GM18873 (cell line): ENCODE results near the gene SLC25A21.
"Not testable (repeated sequence)": the region's sequence is repeated elsewhere in the genome, so short reads cannot be mapped to it uniquely, and the experiment has no call there.

Experiments used
- ATAC-seq: cut with Tn5 transposase; IDR thresholded peaks from one replicate; pipeline ENCODE4 v1.9.1; 2021; ENCODE audit warnings: mild to moderate bottlenecking, moderate library complexity, moderate number of reproducible peaks; ENCODE audit not compliant: unreplicated experiment, low FRiP score

SLC25A21 gene

DNA sequence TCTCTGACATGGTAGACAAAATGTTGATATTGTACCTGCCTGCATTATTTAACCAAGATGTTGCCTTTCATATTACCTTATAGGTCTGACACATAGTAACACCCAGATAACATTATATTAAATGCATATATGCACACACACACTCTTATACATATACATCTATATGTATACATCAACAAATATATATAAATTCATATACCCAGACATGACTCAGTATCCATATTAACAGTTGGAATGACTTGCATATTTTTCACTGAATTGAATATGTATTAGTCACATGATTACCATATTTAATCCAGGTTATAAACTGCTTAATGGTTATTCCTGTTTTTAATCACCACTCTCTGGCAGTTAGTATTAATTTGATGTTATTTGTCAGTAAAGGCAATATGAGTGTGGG lies 425.5 kb downstream of the SLC25A21 start:
- ATAC-seq, result no peak

GRCh38 chr14:36741858-36742257 lies 430.5 kb downstream of the SLC25A21 start:
- no peak for ATAC-seq

DNA sequence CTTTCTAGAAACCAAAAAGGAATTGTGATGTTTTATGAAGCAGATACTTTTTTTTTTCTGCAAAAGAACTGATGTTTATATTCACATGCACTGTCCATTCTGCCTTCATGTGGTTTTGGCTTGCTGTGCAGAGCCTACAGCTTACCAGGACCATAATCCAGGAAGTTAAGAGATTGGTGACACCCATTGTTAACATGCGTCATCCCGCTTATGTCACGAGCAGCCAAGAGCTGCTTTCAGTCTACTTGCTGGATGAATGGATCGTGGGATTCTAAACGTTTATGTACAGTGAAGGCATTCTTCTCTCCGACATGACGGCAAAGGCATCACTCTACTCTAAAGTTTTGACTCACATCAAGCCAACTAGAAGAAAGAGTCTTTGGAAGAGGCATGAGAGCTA lies 434.1 kb downstream of the SLC25A21 start:
- ATAC-seq, result no peak

DNA sequence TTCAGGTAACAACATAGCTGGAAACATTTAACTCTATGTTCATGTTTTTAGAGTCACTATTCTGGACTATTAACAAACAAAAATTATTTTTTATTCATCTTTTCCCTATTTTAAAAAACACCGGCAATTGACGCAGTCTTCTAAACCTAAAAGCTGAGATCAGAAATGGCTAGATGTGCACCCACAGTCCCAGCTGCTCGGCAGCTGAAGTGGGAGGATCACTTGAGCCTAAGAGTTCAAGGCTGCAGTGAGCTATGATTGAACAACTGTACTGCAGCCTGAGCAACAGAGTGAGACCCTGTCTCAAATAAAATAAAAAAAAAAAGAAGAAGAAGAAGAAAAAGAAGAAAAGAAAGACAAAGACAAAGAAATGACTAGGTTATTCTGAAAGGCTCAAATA lies 446.3 kb downstream of the SLC25A21 start:
- ATAC-seq, result no peak

GRCh38 chr14:36724162-36724561 lies 448.2 kb downstream of the SLC25A21 start:
- ATAC-seq, result no peak

DNA sequence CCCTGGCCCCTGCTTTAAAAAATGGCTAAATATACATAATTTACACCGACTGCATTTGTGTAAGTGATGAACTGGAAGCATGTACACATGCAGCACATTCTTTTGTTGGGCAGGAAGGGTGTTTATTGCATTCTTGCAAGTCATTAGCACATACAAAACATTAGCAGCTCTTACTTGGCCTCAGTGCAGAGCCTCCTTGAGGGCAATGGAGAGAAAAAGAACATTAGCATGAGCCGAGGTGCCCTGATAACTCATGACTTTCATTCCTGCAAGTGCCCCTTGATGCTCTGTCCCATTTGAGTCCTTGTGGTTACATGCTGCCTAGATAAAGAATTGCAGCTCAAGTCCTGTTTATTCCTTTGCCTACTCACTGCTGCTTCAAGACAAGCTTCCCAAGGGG lies 448.9 kb downstream of the SLC25A21 start:
- ATAC-seq, result no peak

DNA sequence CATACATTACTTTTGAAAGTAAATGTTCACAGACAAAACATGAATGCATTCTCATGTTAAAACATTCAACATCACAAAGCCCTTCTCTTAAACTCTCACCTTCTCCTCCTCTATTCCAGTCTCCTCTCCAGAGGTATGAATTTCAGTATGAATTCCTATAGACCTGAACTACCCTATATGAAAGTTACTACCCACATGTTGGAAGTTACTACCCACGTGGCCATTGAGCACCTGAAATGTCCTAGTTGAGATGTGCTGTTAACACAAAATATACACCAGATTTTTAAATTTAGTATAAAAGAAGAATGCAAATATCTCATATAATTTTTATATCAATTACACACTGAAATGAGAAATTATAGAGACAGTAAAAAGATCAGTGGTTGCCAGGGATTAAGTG lies 450.5 kb downstream of the SLC25A21 start:
- no peak for ATAC-seq

- no peak for ATAC-seq
These were observed 451.7 kb downstream of the SLC25A21 start for GRCh38 chr14:36720657-36721056.

DNA sequence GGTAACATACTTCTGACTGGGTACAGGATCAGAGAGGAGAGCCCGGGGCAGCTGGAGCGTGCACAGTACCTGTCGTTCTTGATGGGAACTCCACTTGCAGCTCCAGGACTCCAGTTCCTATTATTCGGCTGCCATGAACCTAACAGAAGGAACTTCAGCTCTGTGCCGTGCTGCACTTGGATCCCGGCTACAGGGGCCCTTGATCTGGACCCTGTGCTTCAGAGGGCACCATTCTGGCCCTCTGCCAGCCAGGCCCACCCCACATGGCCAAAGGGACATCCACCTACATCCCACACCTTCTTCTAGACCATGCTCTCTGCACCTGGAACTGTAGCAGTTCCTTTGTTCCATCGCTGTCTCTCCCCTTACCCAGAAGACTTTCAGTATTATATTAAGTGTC lies 452.6 kb downstream of the SLC25A21 start:
- ATAC-seq, result no peak

GRCh38 chr14:36718216-36718615 lies 454.2 kb downstream of the SLC25A21 start:
- no peak for ATAC-seq

DNA sequence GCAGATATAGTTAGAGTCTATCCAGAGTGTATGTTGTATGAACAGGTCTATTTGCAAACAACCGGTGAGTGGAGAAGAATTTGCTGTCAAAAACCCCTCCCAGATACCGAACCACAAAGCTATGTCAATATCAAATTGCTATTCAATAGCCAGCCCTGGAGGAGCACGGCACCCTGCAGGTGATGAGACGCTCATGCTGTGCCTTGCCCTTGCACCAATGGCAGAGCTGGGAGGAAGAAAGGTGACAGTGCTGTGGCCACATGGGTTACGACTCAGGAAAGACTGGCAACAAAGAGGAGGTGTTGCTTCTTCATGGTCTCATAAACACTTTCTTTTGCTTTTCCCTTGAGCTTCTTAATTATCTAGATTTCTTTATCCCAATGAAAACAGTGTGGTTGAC lies 455.0 kb downstream of the SLC25A21 start:
- ATAC-seq, result no peak

DNA sequence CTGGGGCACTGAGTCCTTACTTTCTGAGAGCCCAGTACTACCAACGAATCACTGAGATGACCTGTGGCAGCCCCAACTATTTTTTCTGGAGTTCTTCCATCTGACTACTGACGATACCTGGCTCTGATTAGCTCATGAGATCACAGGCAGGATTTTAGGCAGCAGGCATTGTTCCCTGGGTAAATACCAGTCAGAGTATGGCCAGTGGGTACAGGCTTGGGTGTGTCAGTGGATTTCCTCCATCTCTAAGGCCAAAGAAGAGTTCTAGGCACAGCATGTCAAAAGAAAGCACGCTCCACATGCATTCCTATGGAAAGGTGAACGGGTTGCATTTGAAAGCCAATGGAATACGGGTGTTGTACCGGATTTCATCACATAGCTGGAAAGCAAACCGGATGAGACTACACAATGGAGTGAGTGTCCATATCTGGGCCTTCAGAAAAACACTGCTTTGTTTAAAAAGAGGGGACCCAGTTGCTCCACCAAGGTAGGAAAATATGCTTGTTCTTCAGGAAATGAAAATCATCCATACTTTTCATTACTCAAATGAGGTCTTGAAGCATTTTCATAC lies 455.7 kb downstream of the SLC25A21 start:
- ATAC-seq, result no peak

- ATAC-seq, result no peak
These were observed 458.3 kb downstream of the SLC25A21 start for GRCh38 chr14:36713960-36714703.

GRCh38 chr14:36707570-36707969 lies 464.8 kb downstream of the SLC25A21 start:
- no peak for ATAC-seq

- ATAC-seq, result no peak
These were observed 469.9 kb downstream of the SLC25A21 start for GRCh38 chr14:36702474-36702873.

GRCh38 chr14:36701132-36701531 lies 471.3 kb downstream of the SLC25A21 start:
- ATAC-seq, result no peak

- no peak for ATAC-seq
These were observed 471.8 kb downstream of the SLC25A21 start for GRCh38 chr14:36700651-36701050.

GRCh38 chr14:36699420-36699819 lies 473.0 kb downstream of the SLC25A21 start:
- not testable (repeated sequence) for ATAC-seq

DNA sequence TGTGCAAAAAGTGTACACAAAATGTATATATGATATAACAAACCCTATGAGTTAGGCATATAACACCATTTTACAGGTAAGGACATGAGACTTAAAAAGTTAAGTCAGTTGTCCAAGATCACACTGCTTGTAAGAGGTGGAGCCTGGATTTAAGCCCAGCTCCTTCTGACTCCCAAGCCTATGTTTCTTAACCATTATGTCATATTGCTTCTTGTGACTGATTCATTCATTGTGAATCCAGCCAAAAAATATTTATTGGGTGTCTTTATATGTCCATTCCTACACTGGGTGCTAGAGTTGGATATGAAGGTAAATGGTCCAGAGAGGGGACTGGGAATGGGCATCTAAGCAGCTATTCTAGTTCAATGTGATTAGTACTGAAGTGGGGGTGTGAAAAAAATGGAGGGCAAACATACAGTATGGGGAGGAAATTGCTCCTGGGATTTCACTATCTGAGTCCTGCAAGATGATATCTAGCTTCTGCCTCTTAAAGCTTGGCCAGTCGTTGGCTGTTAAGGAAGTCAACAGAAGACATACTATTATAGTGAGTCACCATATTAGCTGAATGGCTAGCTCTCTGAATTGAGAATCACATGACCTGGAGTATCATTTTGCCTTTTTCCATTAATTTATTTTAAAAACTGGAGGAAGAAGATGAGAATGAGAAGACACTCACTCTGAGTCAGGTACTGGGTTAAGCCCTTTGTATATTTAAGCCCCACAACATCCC lies 481.9 kb downstream of the SLC25A21 start:
- ATAC-seq, result no peak

GRCh38 chr14:36684946-36685345 lies 487.5 kb downstream of the SLC25A21 start:
- no peak for ATAC-seq

GRCh38 chr14:36683083-36683724 lies 489.2 kb downstream of the SLC25A21 start:
- ATAC-seq, result no peak
